Skeletal muscle satellite cell (primary cell): Measurements from ENCODE around the gene CHMP3. TPM values are rescaled to one million over a fixed set of nuclear protein-coding genes. Genes with fewer than 3 reads are reported as not detected.

Source experiments
- H3K27me3 ChIP-seq: 2 replicates; pipeline ENCODE4 v1.7.0; 2013; ENCODE audit warnings: low read length; ENCODE audit not compliant: control insufficient read depth, insufficient read depth
- H3K36me3 ChIP-seq: 2 replicates; pipeline ENCODE4 v1.7.0; 2013; ENCODE audit warnings: mild to moderate bottlenecking, control low read depth, low read length; ENCODE audit not compliant: insufficient read depth
- H3K4me1 ChIP-seq: 2 replicates; pipeline ENCODE4 v1.7.0; 2013; ENCODE audit warnings: low read length; ENCODE audit not compliant: control insufficient read depth, insufficient read depth
- H3K4me2 ChIP-seq: 2 replicates; pipeline ENCODE4 v1.7.0; 2013; ENCODE audit warnings: mild to moderate bottlenecking, low read length
- H3K4me3 ChIP-seq: 2 replicates; pipeline ENCODE4 v1.7.0; 2013; ENCODE audit warnings: low read length
- H3K9ac ChIP-seq: 2 replicates; pipeline ENCODE4 v1.7.0; 2013; ENCODE audit warnings: mild to moderate bottlenecking, low read depth, low read length, moderate library complexity
- H3K9me3 ChIP-seq: replicated peaks from 2 replicates; pipeline ENCODE4 v1.7.0; 2013; ENCODE audit warnings: mild to moderate bottlenecking, control low read depth, low read length
- small RNA-seq: library from RNA; depleted of rRNA; stranded (forward); fragments of <200 nt; gene quantifications from one replicate; pipeline ENCODE3, GENCODE V24; 2012

The CHMP3 gene

DNA sequence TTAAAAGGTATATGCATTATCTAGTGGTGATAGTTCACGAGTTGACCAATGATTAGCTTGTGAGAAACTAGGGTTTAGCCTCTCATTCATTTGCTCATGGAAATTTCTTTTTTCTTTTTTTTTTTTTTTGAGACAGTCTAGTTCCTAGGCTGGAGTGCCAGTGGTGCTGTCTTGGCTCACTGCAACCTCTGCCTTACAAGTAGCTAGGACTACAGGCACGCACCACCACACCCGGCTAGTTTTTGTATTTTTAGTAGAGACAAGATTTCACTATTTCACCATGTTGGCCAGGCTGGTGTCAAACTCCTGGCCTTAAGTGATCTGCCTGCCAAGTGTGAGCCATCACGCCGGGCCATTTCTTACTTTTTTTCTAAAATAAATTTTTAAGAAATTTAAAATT, 108.1 kb downstream of the CHMP3 start:
- Histone ChIP-seq H3K27me3 (no peaks in the 10 kb centered on the region), H3K9ac (no peak overlapping the region), H3K4me3 (no peak overlapping the region), H3K9me3 (no peaks in the 10 kb centered on the region), H3K36me3 (peaks cover 84% of the 10 kb centered on the region), H3K4me1 (no peaks in the 10 kb centered on the region), H3K4me2 (no peak overlapping the region)

DNA sequence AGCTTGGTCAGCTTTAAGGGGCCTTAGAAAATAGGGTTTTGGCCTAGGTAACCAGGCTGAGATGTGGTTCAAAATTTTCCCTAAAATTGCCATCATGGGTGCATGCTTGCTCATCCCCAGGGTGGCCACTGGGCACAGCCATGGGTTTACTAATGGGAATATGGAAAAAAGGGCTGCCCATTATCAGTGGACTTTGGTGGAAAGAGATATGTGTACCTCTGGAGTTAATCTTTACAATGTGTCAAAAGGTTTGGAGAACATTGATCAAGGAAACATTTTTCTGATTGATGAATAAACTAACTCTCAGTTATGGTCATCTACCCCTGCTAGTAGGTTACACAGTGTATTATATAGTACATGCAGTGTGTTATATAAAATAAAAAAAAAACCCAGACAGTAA, 109.0 kb downstream of the CHMP3 start:
- no peak overlapping the region for H3K9ac ChIP-seq

DNA sequence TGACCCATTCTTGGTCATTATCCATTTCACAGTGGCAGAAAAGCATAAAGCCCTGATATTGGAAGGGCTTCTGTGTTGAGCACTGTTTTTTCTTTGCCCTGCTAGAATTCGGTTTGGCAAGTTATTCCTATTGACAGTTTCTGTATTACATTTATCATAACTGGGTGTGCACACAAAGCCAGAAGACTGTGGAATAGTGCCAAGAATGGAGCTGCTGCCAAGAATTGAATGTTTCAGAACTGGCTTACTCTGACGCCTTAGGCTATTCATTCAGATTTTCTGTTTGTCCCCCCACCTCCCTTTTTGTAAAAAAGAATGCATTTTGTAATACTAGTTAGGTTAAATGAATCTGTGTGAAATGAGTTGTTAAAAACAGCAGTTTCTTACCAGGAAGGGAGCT, 109.4 kb downstream of the CHMP3 start:
- H3K4me3 ChIP-seq = no peak overlapping the region
- H3K9me3 ChIP-seq = no peaks in the 10 kb centered on the region
- no peaks in the 10 kb centered on the region for H3K4me1 ChIP-seq
- H3K4me2 ChIP-seq = no peak overlapping the region
- peaks cover 81% of the 10 kb centered on the region for H3K36me3 ChIP-seq
- H3K9ac ChIP-seq = no peak overlapping the region
- H3K27me3 ChIP-seq = no peaks in the 10 kb centered on the region

More for the DNA sequence above, 109.0 kb downstream of the CHMP3 start:
- H3K4me3 ChIP-seq = no peak overlapping the region
- H3K36me3 ChIP-seq = peaks cover 85% of the 10 kb centered on the region
- H3K4me2 ChIP-seq = no peak overlapping the region
- no peaks in the 10 kb centered on the region for H3K4me1 ChIP-seq
- no peaks in the 10 kb centered on the region for H3K27me3 ChIP-seq
- H3K9me3 ChIP-seq = no peaks in the 10 kb centered on the region

Small RNA genes within 50 kb of the gene (small RNA-seq; reads per million reads assigned to genes)
- not detected for gene RNU6-640P
